SH-SY5Y (cell line): ENCODE measurements around the gene PAQR5.

Experiments used
- GATA2 ChIP-seq: IDR thresholded peaks from 2 replicates; pipeline ENCODE4 v1.6.1; 2011; ENCODE audit warnings: mild to moderate bottlenecking, low read depth, low read length
- GATA3 ChIP-seq: IDR thresholded peaks from 2 replicates; pipeline ENCODE4 v1.6.1; 2011; ENCODE audit warnings: low read depth, mild to moderate bottlenecking, low read length, moderate library complexity

The PAQR5 gene

GRCh38 chr15:69452692-69453521 is 154.2 kb downstream of the PAQR5 start, which contains the start of gene RPLP1:
TSS of gene RPLP1 (plus strand) at chr15:69452818. CDS start at chr15:69452949, 131 bp downstream.
- TF ChIP-seq GATA2 (no peak), GATA3 (no peak)

GRCh38 chr15:69454953-69455352 is 156.2 kb downstream of the PAQR5 start:
- TF ChIP-seq GATA2 = no peak

GRCh38 chr15:69456208-69457166 is 157.8 kb downstream of the PAQR5 start:
- TF ChIP-seq GATA2 (no peak), GATA3 (no peak)
